Activated CD8-positive, alpha-beta memory T cell treated with anti-CD3 and anti-CD28 coated beads, Interleukin-2, amount 50 U/mL, for 24 hours (primary cell): ENCODE measurements around the gene OPCML.

Experiments
- DNase-seq: peaks from one replicate; pipeline ENCODE4 v3.0.0-alpha.2; 2020; ENCODE audit errors: extremely low read depth

Gene OPCML

GRCh38 chr11:133541021-133541719 lies 8.9 kb upstream of the OPCML start:
- no peak for DNase-seq

DNA sequence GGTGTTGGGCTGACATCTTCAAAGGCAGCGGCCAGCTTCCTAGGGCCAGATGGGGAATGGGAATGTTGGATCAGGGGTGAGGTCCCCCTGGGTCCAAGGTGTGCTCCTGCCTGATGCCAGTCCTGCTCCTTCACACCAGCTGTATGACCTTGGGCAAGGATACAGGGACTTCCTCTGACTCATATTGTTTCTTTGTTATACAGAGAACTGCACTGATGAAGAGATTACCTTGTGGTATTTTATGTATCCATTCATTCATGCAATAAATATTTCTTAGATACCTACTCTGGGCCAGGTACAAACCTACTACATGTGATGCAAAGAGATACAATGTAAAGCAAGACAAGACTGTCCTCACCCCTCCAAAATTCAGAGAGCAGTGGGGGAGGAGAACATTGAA lies 3.9 kb upstream of the OPCML start:
- no peak for DNase-seq

DNA sequence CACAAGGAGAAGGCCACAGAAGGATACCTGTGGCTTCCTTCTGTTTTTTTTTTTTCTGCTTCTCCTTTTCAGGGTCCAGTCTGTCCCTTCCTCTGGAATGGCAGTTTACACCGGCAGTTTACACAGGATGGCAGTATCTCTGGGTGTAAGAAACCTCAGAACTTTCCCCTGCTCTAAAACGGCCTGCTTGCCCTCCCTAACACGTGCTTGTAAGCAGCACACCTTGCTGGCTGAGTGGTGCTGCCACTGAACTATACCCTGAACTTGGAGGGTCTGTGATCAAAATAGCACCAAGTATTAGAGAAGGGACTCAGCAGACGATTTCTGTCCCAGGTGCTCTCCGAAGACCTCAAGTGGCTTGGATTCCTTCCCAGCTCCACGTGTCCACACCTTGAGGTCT lies 904 bp upstream of the OPCML start:
- no peak for DNase-seq

GRCh38 chr11:133531458-133531857 lies 843 bp downstream of the OPCML start:
- DNase-seq = no peak

GRCh38 chr11:133530501-133530835 lies 1.8 kb downstream of the OPCML start:
- no peak for DNase-seq

- no peak for DNase-seq
Measured at GRCh38 chr11:133529807-133530500, 2.3 kb downstream of the OPCML start.

GRCh38 chr11:133526790-133527189 lies 5.5 kb downstream of the OPCML start:
- DNase-seq = no peak

- no peak for DNase-seq
Measured at GRCh38 chr11:133525976-133526375, 6.3 kb downstream of the OPCML start.

- no peak for DNase-seq
Measured at GRCh38 chr11:133524488-133524887, 7.8 kb downstream of the OPCML start.

- no peak for DNase-seq
Measured at GRCh38 chr11:133522344-133522743, 10.0 kb downstream of the OPCML start.

DNA sequence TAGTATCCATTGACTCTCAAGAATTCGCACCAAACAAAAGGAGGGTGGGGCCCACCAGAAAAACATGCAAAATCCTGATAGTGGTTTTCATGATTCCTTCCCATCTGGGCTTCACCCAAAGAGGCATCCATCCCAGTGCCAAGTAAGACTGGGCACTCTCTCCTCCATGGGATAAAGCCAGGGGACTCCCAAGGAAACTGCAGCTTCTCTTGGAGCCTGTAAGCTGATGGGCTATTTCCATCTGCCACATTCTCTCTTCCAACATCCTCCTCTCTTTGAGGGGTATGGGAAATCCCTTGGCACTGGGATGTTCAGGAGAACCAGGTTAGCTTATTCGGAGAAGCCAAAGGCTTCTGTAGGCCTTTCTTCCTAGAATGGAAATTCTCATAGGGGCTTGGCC lies 10.8 kb downstream of the OPCML start:
- DNase-seq = no peak

- no peak for DNase-seq
Measured at GRCh38 chr11:133520707-133521106, 11.6 kb downstream of the OPCML start.

DNA sequence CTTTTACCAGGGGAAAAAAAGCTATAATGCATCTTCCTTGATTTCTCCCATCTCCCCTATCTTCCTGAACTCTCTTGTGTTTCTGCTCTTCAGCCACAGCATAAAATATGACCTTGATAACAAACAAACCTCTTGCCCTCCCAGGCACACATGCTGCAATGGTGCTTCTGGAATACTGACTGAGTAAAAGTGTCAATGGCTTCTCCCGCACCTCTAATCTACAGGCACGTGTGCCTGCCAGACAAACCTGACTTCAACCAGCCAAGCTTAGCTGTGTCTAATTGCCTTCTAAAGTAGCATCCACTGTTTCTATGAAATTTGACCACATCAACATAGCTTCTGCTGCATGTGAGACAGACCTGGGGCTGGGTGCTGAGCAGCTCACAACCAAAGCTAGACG lies 12.7 kb downstream of the OPCML start:
- DNase-seq = no peak

DNA sequence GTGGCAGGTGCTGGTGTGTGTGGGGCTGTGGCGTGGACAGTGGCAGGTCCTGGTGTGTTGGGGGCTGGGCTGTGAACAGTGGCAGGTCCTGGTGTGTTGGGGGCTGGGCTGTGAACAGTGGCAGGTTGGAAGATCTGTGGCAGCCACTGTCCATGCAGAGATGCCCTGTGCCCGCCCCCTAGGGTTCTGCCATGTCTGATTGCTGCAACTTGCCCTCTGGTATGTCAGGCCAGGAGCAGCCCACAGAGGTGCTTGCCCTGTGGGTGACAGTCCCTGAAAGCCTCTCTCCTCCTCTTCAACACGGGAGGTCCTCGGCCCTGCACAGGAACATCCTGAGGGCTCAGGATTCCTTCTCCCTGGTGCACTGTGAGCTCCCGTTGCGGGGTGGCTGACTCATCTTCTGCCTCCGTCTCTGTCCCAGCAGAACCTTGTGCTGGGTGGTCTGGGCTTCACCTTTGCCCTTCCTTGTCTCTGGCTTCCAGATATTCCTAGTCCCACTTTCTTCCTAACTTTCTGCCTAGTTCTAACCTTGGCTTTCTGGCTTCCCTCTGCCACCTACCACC lies 13.5 kb downstream of the OPCML start:
- DNase-seq = no peak

DNA sequence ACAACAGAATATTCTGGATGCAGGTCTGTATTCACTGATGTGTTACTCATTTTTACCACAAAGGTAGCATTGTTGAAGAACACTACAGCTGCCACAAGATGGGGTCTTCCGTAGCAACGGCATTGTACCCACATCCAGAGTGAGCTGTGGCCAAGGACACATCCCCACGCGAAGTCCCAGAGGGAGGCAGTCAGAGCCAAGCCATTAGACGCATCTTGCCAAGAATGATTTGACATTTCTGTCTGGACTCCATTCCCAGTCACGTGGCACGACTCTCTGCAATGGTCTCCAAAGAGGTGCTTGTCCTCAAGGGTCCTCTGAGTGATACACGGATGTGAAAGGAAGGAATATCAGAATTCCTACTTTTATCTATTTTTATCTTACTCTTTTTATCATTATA lies 15.5 kb downstream of the OPCML start:
- DNase-seq = no peak

DNA sequence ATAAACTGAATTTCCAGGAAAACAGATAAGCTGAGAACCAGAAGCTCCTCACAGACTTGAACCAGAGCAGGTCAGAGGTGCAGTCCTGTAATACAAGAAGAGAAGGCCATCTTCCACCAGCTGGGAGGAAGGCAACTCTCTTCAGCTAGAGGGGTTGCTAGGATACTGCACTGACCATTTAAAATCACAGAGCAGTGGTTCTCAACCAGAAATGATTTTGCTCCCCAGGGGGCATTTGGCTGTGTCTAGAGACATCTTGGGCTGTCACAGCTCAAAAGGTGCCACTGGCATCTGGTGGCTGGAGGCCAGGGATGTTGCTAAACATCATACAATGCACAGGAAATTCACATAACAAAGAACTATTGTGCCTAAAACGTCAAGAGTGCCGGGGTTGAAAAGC lies 17.2 kb downstream of the OPCML start:
- DNase-seq = no peak

DNA sequence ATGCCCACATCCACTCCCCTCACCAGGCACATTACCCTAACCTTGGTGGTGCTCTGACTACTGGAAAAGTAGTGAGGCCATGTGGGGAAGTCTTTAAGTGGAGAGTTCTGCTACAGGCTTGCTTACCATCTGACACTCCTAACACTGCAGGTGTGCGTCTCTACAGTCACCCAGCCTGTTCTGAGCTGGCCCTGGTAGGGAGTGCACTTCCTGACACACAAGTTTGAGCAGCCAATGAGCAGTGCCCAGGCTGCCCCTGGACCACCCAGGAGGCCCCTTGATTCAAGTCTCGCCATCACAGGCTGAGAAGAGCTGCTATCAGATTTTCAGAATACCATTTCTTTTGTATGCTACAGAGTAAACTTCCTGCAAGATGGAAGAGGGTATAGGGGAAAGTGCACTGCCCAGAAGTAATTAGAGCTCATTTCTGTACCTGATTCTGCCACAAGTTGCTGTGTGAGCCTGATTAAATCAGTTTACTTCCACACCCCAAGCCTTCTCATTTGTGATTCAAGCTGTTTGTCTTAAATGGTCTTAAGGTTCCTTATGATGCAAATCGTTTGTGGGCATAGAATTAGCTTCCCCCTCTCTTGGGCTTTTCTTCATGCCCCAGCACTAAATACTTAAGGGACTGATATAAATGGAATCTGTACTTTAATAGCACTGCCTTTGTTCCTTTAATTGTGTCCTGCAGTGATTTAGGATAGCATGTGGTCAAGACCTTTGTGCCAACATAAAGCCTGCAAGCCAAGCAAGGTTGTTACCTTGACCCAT lies 22.2 kb downstream of the OPCML start:
- DNase-seq = no peak

DNA sequence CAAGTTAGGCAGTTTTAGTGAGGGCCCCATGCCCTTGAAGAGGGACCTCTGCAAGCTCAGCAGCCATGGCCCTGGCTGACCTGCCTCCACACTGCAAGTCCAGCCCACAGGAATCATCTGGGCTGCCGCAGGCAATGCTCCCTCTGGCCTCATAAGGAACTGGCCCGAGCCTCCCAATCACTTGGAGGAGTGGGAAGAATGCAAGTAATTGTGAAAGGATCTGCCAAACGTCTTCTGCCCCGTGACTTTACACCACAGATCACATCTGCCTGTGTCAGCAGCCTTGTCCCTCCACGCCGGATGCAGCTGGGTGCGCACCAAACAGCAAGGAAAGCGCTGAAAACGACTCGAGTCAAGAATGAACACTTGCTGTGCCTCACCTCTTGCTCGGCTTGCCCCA lies 23.8 kb downstream of the OPCML start:
- DNase-seq = no peak

DNA sequence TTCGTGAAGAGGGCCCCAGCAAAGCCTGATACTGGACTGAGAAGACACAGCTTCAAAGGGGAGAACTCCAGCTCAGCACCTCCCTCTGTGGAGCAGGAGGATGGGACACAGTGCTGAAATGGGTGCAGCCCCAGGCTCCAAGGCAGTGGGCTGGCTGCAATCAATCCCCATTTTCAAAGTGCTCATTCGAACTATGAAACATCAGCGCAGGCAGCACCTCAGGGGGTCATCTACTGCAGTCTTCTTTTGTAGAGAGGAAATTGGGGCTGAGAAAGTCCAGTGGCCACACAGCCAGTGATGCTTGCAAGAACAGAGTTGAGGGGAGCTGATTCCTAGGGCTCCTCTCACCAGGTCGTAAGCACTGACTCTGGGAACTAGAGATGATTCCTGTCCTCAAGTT lies 25.1 kb downstream of the OPCML start:
- no peak for DNase-seq

GRCh38 chr11:133506551-133507094 lies 25.7 kb downstream of the OPCML start:
- no peak for DNase-seq

GRCh38 chr11:133506023-133506422 lies 26.3 kb downstream of the OPCML start:
- no peak for DNase-seq

- no peak for DNase-seq
Measured at GRCh38 chr11:133504906-133505305, 27.4 kb downstream of the OPCML start.
